Raji (cell line): ENCODE measurements around the gene SERPINE2.

Experiments used
- POLR2A ChIP-seq: IDR thresholded peaks from 2 replicates; pipeline ENCODE4 v1.6.1; 2011; ENCODE audit warnings: low read depth, low read length, control low read depth; ENCODE audit not compliant: insufficient read depth

Gene SERPINE2

DNA sequence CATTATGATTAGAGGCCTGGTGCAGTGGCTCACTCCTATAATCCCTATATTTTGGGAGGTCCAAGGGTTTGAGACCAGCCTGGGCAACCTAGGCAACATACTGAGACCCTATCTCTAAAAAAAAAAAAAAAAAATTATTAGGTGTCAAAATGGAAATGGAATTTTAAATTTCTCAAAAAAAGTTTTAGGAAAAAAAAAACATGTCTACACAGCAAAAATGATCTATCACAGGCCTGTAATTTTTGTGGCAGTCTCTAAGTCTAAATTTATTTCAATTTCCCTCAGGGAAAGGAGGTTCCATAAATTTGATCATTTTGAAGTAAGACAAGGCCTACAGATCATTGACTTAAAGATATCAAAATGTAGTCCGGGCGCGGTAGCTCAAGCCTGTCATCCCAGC is 65.5 kb downstream of the SERPINE2 start:
- TF ChIP-seq POLR2A: no peak

DNA sequence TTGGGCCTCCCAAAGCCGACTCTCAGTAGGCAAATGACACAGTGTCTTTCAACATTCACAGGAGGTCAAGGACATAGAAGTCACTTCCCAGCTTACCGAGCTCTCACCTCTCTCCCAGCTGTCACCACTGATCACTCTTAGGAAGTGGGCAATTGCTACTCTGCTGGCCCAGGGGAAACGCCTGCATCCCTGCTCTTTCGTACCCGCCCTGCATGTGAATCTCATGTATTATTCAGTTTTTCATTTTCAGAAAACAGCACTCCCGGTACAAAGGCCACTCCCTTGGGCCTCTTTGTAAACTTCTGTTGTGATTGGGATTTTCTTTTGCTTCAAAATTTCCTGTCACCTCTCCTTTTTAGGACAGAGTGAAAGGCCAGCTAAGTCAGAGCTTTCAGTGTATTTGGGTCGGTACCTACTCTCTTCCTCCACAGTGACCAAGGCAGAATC is 66.4 kb downstream of the SERPINE2 start:
- no peak for TF ChIP-seq POLR2A

DNA sequence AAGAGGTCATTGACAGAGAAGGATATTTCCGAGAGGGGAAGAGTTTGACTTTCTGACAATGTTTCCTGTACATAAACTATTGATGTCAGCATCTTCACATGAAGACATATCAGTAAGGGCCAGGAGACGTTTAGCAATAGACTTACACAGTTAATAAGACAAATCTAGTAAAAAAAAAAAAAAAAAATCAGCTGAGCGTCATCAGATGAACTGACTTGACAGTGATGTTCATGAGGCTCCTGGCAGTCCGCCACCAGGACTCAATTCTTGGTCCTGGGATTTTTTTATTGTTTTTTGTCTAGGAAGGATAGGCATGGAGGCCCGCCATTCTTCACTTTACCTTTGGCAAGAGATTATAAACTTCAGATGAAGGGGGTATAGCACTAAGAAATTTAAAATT is 67.4 kb downstream of the SERPINE2 start:
- TF ChIP-seq POLR2A: no peak

DNA sequence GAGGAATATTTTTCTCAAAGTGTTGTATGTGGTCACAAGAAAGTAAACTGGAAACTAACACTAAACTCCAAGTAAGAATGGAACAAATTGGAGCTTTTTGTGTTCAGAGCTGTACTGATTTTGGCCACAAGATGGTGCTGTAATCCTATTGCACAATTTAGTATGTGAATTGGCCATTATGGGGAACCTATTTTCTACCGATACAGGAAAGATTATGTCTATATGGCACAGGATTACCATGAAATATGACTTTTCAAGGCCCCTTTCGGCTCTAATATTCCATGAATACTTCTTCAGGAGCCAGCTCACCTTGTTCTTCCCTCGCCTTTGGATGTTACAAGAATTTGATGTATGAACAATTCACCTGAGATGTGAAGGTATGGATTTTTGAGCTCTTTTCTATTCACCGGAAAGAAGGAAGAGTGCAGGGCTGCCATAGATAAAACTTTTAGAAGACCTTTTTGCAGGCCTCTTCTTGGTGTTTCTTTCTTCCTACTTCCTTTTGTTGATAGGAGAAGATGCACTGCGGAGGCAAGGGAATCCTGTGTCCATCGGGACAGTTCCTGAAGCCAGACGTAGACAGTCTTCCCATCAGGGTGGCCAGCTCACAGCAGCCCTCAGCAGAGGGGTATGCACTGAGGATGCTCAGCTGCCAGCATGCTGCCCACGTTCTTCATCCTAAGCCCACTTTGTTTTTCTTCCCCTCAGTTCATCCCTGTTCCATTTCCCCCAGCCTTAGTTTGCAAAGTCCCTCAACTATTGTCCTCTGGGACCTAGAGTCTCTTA is 68.5 kb downstream of the SERPINE2 start:
- TF ChIP-seq POLR2A: no peak

DNA sequence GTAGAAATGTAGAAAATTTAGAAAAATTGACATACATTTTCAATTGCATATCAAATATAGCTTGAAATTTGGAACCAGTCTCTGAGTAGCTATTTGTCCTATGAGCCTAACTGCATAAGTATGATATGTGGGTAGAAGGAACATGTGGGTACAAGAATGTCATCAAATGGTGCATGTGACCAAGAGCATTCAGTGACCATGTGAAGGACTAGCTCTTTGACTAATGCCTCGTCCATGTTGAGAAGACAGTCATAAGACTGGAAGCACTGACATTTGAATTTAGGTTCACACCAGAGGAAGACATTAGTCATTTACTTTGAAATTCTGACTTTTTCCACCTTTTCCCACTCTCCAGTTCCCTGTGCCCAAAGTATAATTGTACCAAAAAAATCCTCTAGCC is 69.2 kb downstream of the SERPINE2 start:
- TF ChIP-seq POLR2A: no peak

DNA sequence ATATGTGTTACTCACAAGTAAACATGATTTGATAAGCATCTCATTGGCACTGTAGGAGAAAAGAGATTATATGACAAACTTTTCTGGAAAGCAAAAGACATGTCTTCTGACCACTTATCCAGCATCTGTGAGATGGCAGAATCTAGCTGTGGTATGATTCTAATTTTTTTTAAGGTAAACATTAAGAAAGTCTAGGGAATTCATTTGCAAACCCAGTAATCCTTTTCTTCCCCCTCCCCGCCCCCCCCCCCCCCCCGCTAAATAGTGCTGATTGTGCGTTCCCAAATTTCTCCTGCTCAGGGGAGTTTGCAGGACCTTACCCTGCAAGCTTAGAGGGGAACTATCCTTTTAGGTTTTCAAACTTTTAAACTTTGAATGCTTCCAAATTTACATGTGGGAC is 69.8 kb downstream of the SERPINE2 start:
- TF ChIP-seq POLR2A: no peak

DNA sequence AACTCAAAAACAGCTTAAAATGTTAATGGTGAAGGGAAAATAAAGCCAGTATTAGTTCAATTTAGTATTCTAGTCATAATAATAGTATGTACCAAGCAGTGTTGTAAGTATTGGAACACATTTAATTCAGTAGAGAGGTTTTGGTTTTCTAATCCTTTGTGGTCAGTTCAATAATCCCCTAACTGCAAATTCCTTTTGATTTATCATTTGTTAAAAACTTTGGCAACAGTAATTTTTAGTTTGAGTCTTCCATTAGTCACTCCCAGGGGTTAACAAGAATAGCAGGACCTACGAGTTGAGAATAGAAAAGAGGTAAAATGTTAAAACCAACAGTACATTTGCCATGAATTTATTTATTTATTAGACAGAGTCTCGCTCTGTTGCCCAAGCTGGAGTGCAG is 71.1 kb downstream of the SERPINE2 start:
- no peak for TF ChIP-seq POLR2A

DNA sequence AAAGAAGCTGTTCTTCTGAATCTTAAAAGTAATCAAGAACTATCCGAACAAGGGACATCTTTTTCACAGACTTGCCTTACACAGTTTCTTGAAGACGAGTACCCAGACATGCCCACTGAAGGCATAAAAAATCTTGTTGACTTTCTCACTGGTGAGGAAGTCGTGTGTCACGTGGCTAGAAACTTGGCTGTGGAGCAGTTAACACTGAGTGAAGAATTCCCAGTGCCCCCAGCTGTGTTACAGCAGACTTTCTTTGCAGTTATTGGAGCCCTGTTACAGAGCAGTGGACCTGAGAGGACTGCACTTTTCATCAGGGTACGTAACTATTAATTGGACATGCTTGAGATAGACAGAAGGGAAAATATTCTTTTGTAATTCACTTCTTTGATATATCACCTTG is 79.4 kb downstream of the SERPINE2 start:
- TF ChIP-seq POLR2A: no peak

DNA sequence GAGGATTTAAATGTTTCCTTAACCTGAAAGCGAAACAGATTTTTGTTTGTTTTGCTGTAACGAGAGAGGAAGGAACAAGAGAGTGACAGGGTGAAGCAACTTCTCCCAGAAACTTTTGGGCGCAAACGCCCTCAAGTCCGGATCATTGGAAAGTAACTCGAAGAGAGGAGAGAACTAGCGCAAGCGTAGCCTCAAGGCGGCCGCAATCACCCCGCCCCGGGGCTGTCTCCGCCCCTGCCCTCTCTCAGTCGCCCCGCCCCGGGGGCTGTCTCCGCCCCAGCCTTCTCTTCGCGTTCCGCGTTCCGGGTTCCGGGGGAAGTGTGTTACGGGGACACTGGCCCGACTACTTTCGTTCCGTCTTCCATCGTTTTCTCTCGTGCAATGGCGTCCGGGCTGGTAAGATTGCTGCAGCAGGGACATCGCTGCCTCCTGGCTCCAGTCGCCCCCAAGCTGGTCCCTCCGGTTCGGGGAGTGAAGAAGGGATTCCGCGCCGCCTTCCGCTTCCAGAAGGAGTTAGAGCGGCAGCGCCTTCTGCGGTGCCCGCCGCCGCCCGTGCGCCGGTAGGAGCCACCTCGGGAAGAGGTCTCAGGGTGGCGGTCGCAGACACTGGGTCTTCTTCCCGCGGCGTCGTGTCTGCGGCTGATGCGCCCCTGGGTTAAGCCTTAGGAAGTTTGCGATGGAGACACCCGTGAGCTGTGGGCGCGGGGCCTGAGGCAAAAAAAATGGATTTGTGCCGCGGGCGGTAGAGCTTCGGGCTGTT is 81.8 kb downstream of the SERPINE2 start, which contains the start of gene MRPL44:
MRPL44 (plus strand) TSS at position 372 of the 760 bp plus-strand sequence; CDS start at position 382, 10 bp downstream.
- peak; percentile 90 for TF ChIP-seq POLR2A

DNA sequence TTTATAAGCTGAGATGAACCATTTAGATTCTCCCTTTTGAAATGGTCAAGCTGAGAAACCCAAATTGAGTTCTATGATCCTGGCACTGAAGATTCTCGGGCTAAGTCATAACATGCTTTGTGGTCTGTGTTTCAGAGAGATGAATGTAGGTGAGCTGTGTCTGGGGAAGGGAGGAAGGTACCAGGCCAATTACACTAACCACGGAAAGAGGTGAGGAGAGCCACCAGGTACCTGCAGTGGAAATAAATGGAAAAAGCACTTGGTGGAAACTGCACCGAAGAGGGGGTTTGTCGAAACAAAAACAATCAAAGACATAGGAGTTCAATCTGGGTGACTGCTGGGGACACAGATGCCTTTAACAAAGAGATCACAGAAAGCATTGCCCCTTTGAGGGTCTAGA is 82.8 kb downstream of the SERPINE2 start:
- TF ChIP-seq POLR2A: no peak

DNA sequence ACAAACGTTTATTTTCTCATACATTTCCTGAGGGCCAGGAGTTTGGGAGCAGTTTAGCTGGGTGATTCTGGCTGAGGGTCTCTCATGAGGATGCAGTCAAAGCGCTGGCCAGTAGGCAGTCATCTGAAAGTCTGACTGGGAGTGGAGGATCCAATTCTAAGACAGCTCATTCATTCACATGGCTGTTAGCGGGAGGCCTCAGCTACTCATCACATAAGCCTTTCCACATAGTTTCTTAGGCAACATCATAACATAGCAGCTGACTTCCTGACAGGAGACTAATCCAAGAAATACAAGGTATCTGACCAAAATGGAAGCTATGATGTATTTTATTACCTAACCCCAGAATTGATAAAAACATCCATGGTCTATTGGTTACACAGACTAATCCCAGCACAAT is 84.7 kb downstream of the SERPINE2 start:
- TF ChIP-seq POLR2A: no peak

DNA sequence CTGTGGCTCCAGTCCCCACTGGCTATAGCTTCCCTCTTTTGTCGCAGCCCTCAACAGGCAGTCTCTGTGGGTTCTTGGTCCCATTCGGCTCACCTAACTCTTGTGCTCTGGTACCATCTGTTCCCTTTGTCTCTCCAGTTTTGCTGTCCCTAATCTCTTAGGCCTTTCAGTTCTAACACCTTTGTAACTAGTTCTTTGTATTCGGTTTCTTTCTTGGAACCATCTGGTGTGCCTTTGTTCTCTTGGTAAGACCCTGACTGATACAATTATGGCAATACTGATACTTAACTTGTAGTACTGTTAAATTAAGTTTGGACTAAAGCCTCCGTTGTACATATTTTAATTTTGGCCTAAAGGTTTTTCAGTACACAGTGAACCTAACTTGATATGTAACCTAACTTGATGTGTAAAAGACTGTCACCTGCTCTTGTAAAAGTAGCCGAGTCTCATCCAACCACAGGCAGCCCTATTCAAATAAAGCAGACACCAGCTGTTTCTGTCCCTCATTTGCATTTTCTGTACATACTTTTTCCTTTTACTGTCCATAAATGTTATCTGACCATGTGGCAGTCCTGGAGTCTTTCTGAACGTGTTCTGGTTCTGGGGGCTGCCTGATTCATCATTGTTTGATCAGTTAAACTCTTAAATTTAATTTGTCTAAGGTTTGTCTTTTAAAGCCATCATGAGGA is 86.7 kb downstream of the SERPINE2 start:
- TF ChIP-seq POLR2A: peak; percentile 54; the same call in 1 of the 2 replicates

DNA sequence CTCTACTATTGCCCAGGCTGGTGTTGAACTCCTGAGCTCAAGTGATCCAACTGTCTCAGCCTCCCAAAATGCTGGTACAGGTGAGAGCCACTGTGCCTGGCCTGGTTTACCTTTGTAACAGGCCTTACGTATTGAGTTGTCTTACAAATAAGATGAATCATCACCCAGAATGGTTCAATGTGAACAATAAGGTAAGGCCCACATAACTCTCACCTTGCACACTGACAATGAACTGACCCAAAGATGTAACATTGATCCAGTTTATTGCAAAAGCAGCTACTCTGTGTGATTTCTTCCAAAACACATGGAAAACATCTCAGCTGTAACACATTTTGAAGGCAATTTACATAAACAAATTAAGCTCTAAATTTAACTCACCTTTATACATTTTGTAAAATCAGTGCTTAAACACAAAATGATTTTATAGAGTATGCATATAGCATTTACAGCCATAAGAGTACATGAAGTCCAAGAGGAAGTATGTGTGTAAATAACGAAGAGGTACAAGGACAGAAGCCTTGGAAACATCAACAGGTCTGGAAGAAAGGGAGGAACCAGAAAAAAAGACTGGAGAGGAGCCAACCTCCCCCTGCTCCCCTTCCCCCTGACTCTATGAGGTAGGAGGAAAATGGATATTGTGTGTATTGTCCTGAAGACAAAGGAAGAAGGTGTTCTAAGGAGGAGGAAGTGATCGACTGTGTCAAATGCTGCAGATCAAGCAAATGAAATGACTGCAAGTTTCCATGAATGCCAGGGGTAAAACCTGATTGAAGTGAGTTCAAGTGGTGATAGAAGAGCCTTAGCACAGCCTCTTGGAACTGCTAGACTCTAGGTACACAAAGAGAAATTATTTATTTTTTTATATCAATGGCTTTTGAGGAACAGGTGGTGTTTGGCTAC is 88.4 kb downstream of the SERPINE2 start:
- no peak for TF ChIP-seq POLR2A

DNA sequence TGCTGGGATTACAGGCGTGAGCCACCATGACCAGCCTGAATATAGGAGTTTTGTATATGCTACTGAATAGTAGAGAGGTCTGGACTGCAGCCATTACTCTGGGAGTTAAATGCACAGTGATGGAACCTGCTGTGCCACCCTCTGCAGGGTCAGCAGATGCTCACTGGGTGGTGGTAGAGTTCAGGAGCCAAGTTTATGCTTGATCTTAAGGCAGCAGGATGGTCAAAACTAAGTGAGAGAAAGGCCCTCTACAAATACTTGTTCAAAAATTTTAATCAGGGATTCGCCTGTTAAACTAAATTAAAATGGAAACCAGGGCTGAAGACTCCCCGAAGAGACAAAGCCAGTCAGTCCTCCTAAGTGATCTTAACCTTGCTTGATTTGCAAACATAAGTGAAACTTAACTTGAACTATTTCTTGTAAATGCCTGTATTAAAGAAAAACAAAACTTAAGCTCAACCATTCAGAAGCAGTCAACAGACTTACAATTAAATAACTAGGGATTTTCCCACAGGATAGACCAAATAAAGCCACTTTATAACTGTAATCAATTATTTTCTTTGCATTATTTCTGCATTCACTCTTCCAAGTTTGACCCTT is 89.7 kb downstream of the SERPINE2 start:
- TF ChIP-seq POLR2A: no peak

DNA sequence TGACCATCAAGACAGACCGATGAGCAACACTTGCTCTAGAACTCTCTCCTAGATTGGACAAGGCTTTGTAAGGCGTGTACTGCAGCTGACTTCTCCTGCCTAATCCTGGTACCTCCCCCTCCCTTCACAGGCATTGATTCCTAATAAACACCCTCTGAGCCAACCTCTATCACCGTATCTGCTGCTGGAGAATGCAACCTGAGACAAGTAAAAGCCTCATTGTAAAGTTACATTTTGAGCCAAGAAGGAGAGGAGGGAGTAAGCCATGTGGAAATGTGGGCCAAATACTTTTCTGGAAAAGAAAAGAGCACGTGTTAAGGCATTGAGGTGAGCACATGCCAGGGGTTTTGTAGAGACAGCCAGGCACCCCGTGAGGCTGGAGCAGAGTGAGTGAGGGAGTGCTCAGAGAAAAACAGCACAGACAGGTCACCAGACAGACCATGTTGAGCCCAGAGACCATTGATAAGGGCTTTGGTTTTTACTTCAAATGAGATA is 91.3 kb downstream of the SERPINE2 start:
- TF ChIP-seq POLR2A: no peak

DNA sequence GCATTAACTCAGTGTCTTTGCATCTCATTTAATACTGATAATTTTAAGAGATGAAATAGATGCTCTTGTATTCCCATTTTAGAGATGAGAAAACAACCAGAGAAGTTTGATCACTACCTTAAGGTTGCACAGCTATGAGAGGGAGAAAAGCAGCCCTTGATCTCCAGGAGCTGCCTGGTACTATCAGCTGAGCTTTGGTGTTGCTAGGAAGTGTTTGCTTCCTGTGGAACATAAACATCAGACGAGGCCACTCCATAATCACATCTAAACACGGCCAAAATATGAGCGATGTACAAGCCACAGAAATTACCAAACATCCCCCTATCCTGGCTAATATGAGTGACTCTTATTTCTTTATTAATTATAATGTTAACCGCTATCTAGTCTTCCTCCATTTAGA is 93.3 kb downstream of the SERPINE2 start:
- TF ChIP-seq POLR2A: no peak
